GM12872 (cell line): Measurements from ENCODE around the gene SOX5.

Source experiments
- TF ChIP-seq, protein P1 (sequence below): IDR thresholded peaks from 3 replicates; pipeline ENCODE4 v1.5.1; 2011; ENCODE audit warnings: low read depth, mild to moderate bottlenecking, low read length, moderate library complexity; ENCODE audit not compliant: insufficient read depth

SOX5 gene

DNA sequence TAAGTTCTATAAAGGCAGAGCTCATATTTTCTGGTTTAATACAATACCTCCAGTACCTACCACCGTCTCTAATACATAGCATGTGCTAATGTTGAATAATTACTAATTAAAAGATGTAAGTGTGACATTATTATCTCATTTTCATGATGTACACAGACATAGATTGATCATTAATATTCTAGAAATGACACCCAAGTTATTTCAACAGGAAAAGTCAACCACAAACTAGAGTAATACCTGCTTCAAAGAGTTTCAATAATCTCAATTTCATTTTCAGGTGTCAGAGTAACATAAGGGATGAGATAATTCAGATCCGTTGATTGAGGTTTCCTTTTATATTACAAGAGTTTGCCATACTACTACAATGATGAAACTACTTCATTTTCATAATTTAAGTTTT, 388.9 kb downstream of the SOX5 start:
- TF ChIP-seq, protein P1, sequence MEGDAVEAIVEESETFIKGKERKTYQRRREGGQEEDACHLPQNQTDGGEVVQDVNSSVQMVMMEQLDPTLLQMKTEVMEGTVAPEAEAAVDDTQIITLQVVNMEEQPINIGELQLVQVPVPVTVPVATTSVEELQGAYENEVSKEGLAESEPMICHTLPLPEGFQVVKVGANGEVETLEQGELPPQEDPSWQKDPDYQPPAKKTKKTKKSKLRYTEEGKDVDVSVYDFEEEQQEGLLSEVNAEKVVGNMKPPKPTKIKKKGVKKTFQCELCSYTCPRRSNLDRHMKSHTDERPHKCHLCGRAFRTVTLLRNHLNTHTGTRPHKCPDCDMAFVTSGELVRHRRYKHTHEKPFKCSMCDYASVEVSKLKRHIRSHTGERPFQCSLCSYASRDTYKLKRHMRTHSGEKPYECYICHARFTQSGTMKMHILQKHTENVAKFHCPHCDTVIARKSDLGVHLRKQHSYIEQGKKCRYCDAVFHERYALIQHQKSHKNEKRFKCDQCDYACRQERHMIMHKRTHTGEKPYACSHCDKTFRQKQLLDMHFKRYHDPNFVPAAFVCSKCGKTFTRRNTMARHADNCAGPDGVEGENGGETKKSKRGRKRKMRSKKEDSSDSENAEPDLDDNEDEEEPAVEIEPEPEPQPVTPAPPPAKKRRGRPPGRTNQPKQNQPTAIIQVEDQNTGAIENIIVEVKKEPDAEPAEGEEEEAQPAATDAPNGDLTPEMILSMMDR: no peak

DNA sequence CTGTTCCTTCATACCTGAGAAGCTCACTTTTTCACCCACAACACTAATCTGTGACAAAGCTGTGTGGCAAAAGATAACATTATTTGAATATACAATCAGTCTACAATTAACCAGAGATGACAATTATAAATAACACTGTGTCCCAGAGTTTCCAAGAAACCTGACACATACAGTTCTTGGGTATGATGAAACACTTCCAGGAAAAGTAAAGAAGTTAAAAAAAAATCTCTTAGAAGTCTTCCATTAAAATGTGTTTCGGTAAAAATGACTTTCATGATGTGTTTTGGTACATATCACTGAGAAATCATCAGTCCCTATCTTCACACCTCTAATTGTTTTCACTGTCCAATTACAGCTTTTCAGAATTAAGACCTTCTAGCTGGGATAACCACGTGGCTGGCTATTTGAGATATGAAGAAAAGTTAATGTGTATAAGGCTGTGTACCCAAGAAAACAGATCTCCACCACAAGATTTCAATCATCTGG, 390.2 kb downstream of the SOX5 start:
- TF ChIP-seq, protein P1: no peak

DNA sequence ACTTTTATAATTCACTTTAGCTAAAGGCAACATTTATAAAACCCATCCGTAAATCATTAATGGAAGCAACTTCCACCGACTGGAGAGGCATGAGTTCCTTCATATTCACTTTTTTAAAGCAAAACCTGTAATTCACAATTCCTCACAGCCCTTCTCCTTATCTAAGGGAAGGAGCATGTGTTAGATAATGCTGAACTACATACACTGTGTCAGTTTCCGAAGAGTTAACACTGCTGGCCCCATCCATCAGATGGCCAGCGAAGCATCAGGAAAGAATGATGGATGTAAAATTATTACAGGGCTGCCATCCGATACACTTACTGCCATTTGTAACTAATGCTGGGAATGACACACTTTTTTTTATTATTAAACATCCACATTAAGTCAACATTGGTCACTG, 392.8 kb downstream of the SOX5 start:
- TF ChIP-seq, protein P1: no peak

DNA sequence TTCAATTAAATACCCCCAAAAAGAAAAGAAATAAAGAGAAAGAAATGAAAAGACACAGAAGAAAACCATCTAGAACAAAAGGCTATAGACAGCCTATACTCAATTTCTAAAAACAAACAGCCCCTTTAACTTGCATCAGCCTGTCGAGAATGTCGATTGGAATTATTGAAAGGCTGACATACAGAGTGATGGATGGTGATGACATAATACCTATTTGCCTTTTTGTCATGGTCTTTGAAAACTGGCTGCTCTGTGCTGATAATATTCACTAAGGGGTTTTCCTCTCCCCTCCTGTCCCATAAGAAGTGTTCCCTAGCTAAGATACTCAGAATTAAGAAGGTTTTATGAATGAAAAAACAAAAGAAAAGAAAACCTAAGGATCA, 393.7 kb downstream of the SOX5 start:
- TF ChIP-seq, protein P1: no peak

DNA sequence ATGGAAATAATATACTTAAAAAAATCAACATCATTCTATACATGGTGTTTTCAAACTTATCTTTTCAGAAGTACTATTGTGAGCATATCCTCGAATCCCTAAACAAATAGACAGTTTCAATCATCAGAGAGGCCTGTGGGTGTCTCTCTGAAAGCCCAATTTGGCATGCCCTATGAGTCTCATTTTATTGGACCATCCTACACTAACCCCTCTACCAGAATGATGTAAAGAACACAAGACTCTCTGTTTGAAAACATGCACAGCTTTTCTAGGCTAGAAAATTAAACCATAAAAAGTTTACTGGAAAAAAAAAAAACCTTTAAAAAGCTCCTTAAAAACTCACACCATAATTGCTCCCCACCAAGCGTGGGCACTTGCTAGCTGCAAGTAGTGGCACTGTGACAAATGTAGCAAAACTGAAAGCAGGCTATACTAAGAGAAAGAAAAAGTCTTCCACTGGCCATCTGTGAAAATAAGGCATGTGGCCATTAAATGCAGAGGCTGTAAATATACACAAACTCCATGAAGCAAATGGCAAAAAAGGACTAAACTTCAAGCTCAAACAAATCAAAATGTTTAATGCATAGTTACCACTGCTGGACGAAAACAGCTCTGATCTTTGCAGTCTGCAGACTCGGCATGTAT, 394.2 kb downstream of the SOX5 start:
- TF ChIP-seq, protein P1: no peak

DNA sequence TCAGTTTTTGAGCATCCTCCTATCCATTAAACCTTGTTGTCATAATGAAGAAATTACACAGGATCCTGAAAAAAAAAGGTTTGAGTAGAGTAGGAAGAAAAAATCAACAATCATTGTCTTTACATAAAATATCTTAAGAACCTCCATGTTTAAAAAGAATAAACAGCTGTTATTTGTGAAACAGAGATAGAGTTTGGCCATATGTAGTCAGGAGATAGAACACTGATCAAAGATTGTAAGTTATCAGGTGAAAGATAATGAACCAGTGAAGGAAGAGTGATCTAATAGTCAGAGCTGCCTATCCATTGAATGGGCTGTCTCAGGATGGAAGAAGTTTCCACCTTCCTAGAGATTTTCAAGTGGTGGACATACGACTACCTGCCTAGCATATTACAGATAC, 397.1 kb downstream of the SOX5 start:
- TF ChIP-seq, protein P1: no peak

DNA sequence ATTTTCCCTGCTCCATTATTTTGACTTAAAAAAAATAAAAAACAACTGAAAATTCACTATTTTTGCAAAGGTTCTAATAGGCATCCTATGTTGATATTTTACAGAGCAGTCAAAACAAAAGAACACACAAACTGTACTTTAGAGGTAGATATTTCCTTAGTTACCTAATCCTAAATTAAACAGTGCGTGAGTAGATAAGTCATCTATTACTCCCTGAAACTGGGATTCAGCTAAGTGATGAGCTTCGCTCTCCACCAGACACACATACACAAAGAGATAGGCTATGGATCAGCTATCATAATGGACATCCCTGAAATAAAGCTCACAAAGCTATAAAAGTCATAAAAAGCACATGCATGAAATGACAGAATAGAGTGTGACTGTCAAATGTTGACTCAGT, 398.7 kb downstream of the SOX5 start:
- TF ChIP-seq, protein P1: no peak

- TF ChIP-seq, protein P1: no peak
Observed at GRCh38 chr12:23548742-23549141, 400.7 kb downstream of the SOX5 start.
